ENCODE results near the gene EVC2. TPM values are rescaled to one million over a fixed set of nuclear protein-coding genes. Genes with fewer than 3 reads are reported as not detected.

The EVC2 gene
- polyA plus RNA-seq, 1 donor (not counting 4 experiments of a cell fraction or from before 2014, with no cell fraction given) = 1.7 TPM

GRCh38 chr4:5742968-5743367 is 34.6 kb upstream of the EVC2 start:
- no peak for TF ChIP-seq CTCF (optimal IDR thresholded peaks at IDR 0.05 in 1 of 3, IDR thresholded peaks at IDR 0.05 in 1 of 3, conservative IDR thresholded peaks at IDR 0.05 in 1 of 3; ENCODE audit: extremely low read depth in 1 of 3, insufficient read depth in 2 of 3, low read length in 3 of 3)
- no peak for TF ChIP-seq EZH2 (IDR thresholded peaks at IDR 0.05; ENCODE audit: low read length)
- H3K4me3 ChIP-seq (ENCODE audit: control insufficient read depth in 2 of 3, extremely low read depth in 1 of 3, insufficient read depth in 2 of 3, low read depth in 1 of 3, low read length in 3 of 3) = no peak overlapping the region
- H3K4me1 ChIP-seq (ENCODE audit: control insufficient read depth, extremely low read depth, insufficient read depth, low read length) = peaks cover 15% of the 10 kb centered on the region
- H2AFZ ChIP-seq (ENCODE audit: control insufficient read depth, low read length) = no peak overlapping the region
- H3K79me2 ChIP-seq (ENCODE audit: control insufficient read depth, insufficient read depth, low read length) = no peaks in the 10 kb centered on the region
- no peak overlapping the region for H3K4me2 ChIP-seq (ENCODE audit: control insufficient read depth, extremely low read depth, insufficient read depth, low read depth, low read length)
- peaks cover 3% of the 10 kb centered on the region for H3K9me3 ChIP-seq (ENCODE audit: control insufficient read depth, low read depth, low read length)
- no peaks in the 10 kb centered on the region for H3K9me1 ChIP-seq (ENCODE audit: control insufficient read depth, extremely low read depth, insufficient read depth, low read length)
- H4K20me1 ChIP-seq (ENCODE audit: control insufficient read depth, extremely low read depth, insufficient read depth, low read length) = no peaks in the 10 kb centered on the region
- no peak overlapping the region for H3K27ac ChIP-seq (ENCODE audit: control insufficient read depth, insufficient read depth, low read length)
- dilution Hi-C loops (cut with MboI; ENCODE audit: extremely low pct_ligation_motif_present, low sequenced_read_pairs) = no loop called here
- peaks cover 21 to 33% of the 10 kb centered on the region in 2 experiments for H3K36me3 ChIP-seq (ENCODE audit: control insufficient read depth in 2 of 2, extremely low read depth in 1 of 2, insufficient read depth in 2 of 2, low read length in 2 of 2)
- DNase-seq (ENCODE audit: low read depth, low spot score) = no peak
- no peak overlapping the region for H3K9ac ChIP-seq (ENCODE audit: control insufficient read depth, extremely low read depth, insufficient read depth, low read length)
- no peak for FAIRE-seq
- H3K27me3 ChIP-seq (ENCODE audit: control insufficient read depth, extremely low read depth, insufficient read depth, low read length) = no peaks in the 10 kb centered on the region

GRCh38 chr4:5742388-5742787 is 34.0 kb upstream of the EVC2 start:
- no peak overlapping the region for H2AFZ ChIP-seq (ENCODE audit: control insufficient read depth, low read length)
- H3K4me1 ChIP-seq (ENCODE audit: control insufficient read depth, extremely low read depth, insufficient read depth, low read length) = peaks cover 10% of the 10 kb centered on the region
- no peak overlapping the region for H3K27ac ChIP-seq (ENCODE audit: control insufficient read depth, insufficient read depth, low read length)
- no peak overlapping the region for H3K4me2 ChIP-seq (ENCODE audit: control insufficient read depth, extremely low read depth, insufficient read depth, low read depth, low read length)
- no peak for TF ChIP-seq EZH2 (IDR thresholded peaks at IDR 0.05; ENCODE audit: low read length)
- no peak for TF ChIP-seq CTCF (optimal IDR thresholded peaks at IDR 0.05 in 1 of 3, IDR thresholded peaks at IDR 0.05 in 1 of 3, conservative IDR thresholded peaks at IDR 0.05 in 1 of 3; ENCODE audit: extremely low read depth in 1 of 3, insufficient read depth in 2 of 3, low read length in 3 of 3)
- H3K9me3 ChIP-seq (ENCODE audit: control insufficient read depth, low read depth, low read length) = peaks cover 3% of the 10 kb centered on the region
- H3K9ac ChIP-seq (ENCODE audit: control insufficient read depth, extremely low read depth, insufficient read depth, low read length) = no peak overlapping the region
- DNase-seq (ENCODE audit: low read depth, low spot score) (no peak), FAIRE-seq (no peak)
- no peak overlapping the region for H3K4me3 ChIP-seq (ENCODE audit: control insufficient read depth in 2 of 3, extremely low read depth in 1 of 3, insufficient read depth in 2 of 3, low read depth in 1 of 3, low read length in 3 of 3)
- H4K20me1 ChIP-seq (ENCODE audit: control insufficient read depth, extremely low read depth, insufficient read depth, low read length) = no peaks in the 10 kb centered on the region
- H3K36me3 ChIP-seq (ENCODE audit: control insufficient read depth in 2 of 2, extremely low read depth in 1 of 2, insufficient read depth in 2 of 2, low read length in 2 of 2) = peaks cover 22 to 34% of the 10 kb centered on the region in 2 experiments
- dilution Hi-C loops (cut with MboI; ENCODE audit: extremely low pct_ligation_motif_present, low sequenced_read_pairs) = no loop called here
- H3K9me1 ChIP-seq (ENCODE audit: control insufficient read depth, extremely low read depth, insufficient read depth, low read length) = no peaks in the 10 kb centered on the region
- no peaks in the 10 kb centered on the region for H3K79me2 ChIP-seq (ENCODE audit: control insufficient read depth, insufficient read depth, low read length)
- no peaks in the 10 kb centered on the region for H3K27me3 ChIP-seq (ENCODE audit: control insufficient read depth, extremely low read depth, insufficient read depth, low read length)
